GM12872 (cell line): ENCODE results near the gene NUMA1.

Experiments
- CTCF ChIP-seq: IDR thresholded peaks from 3 replicates; pipeline ENCODE4 v1.5.1; 2011; ENCODE audit warnings: low read depth, mild to moderate bottlenecking, low read length, moderate library complexity; ENCODE audit not compliant: insufficient read depth

Gene NUMA1

GRCh38 chr11:72070491-72070890, 9.9 kb downstream of the NUMA1 start:
- no peak for TF ChIP-seq CTCF

GRCh38 chr11:72069787-72070251, 10.5 kb downstream of the NUMA1 start:
- TF ChIP-seq CTCF = no peak

- no peak for TF ChIP-seq CTCF
Observed at GRCh38 chr11:72069200-72069599, 11.1 kb downstream of the NUMA1 start.

- no peak for TF ChIP-seq CTCF
Observed at GRCh38 chr11:72067676-72068075, 12.7 kb downstream of the NUMA1 start.

- no peak for TF ChIP-seq CTCF
Observed at GRCh38 chr11:72067266-72067665, 13.1 kb downstream of the NUMA1 start.

- TF ChIP-seq CTCF = no peak
Observed at GRCh38 chr11:72066855-72067254, 13.5 kb downstream of the NUMA1 start.

GRCh38 chr11:72061739-72062396, 18.5 kb downstream of the NUMA1 start:
- TF ChIP-seq CTCF = no peak
